ENCODE measurements around the gene FAM50B.

DNA sequence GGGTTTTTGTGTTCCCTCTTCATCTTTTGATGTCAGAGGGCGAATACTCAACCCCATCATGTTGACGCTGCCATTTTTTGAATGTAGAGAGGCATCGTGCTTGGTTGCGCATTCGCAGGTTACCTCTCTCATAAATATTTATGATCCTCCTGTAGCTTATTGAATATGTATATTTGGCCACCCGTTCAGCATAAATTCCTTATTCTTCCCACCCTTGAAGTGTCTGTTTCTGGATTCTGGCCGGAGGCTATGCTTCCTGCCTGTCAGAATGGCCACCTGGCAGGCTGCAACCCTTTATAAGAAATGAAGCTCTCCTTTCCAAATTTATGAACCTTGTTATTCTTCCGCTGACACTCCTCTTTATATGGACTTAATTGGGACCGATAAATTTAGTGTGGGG, 40.9 kb downstream of the FAM50B start:
- TF ChIP-seq RBBP5 (conservative IDR thresholded peaks at IDR 0.05) (no peak), JUND (IDR thresholded peaks at IDR 0.05; ENCODE audit: low read depth, low read length) (no peak), POLR2AphosphoS2 (IDR thresholded peaks at IDR 0.05; ENCODE audit: low read depth, low read length) (no peak), CTCF (IDR thresholded peaks at IDR 0.05 in 2 of 3, conservative IDR thresholded peaks at IDR 0.05 in 1 of 3; ENCODE audit: control insufficient read depth in 2 of 3, extremely low read depth in 1 of 3, insufficient read depth in 1 of 3, low read depth in 3 of 3, low read length in 3 of 3) (no peak), FOXM1 (IDR thresholded peaks at IDR 0.05; ENCODE audit: low read depth, low read length) (no peak), FOS (IDR thresholded peaks at IDR 0.05; ENCODE audit: borderline replicate concordance, extremely low read depth, insufficient read length) (no peak), POLR2A (IDR thresholded peaks at IDR 0.05; ENCODE audit: low read depth, low read length) (no peak), CREM (IDR thresholded peaks at IDR 0.05; ENCODE audit: low read depth) (no peak), HCFC1 (IDR thresholded peaks at IDR 0.05; ENCODE audit: low read length) (no peak)

All from GM12878 (cell line).